ENCODE measurements around the gene CLCN6. TPM values are rescaled to one million over a fixed set of nuclear protein-coding genes. Genes with fewer than 3 reads are reported as not detected.

The CLCN6 gene
- total and polyA plus RNA-seq, 2 of the 13 experiments (the other 11 are each of a cell fraction or from before 2014, with no cell fraction given) = 14.9 to 19.3 TPM

GRCh38 chr1:11797525-11798216 is 8.3 kb upstream of the CLCN6 start:
- H3K4me3 ChIP-seq (replicated peaks in 1 of 3; ENCODE audit: insufficient read depth in 1 of 3, low read depth in 2 of 3, low read length in 3 of 3) = no peak overlapping the region

DNA sequence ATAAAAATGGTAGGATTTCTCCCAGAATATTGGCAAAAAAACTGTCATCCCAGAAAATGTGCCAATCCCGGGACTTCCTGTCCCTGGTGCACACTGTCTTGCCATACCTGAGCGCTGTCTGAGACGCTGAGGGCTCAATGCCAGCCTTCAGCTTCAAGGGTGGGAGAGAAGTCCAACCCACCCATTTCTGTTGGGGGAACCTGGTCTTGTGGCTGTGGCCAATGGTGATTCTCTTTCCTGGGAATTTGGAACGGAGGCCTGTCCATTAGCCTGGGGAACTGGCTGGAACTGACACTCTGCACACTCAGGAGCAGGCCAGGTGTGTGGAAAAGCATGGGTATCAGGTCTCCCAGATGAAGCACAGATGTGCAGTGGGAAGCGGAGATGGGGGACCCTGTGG is 6.9 kb upstream of the CLCN6 start:
- ChIA-PET CTCF (ENCODE audit: low intra/inter-chr PET ratio, low total read pairs) (no interaction called here), POLR2A (no interaction called here)
- no peak overlapping the region for H3K4me2 ChIP-seq (ENCODE audit: low read depth, low read length)
- intact Hi-C loops (cut with micrococcal nuclease; ENCODE audit: unreplicated experiment) = no loop called here
- no peaks in the 10 kb centered on the region for H4K20me1 ChIP-seq (ENCODE audit: insufficient read depth, low read length)
- BruUV-seq (replicated peaks) = no TSS peak
- H3K4me1 ChIP-seq (ENCODE audit: insufficient read depth, low read length) = peaks cover 23% of the 10 kb centered on the region
- H3K9me3 ChIP-seq (ENCODE audit: low read length) = no peaks in the 10 kb centered on the region
- H3K27ac ChIP-seq (ENCODE audit: extremely low read length, insufficient read depth, low read length) = no peak overlapping the region
- H3K79me2 ChIP-seq (ENCODE audit: insufficient read depth, low read length) = no peaks in the 10 kb centered on the region
- no peak for ATAC-seq
- H3K9ac ChIP-seq (ENCODE audit: insufficient read depth, low read depth, low read length) = no peak overlapping the region
- no peak for FAIRE-seq
- peaks cover 5 to 17% of the 10 kb centered on the region in 2 experiments; a peak in 1 of 5 replicates for H3K36me3 ChIP-seq (replicated peaks in 1 of 2; ENCODE audit: control insufficient read depth in 1 of 2, insufficient read depth in 2 of 2, low read length in 2 of 2)
- WGBS (ENCODE audit: low lambda C conversion rate) = 93% methylated on average over 4 of the region's 5 CpGs
- no peak for DNase-seq (ENCODE audit: low spot score)
- no peaks in the 10 kb centered on the region for H3K27me3 ChIP-seq (ENCODE audit: control insufficient read depth in 1 of 2, insufficient read depth in 2 of 2, low read length in 2 of 2)
- H3K4me3 ChIP-seq (replicated peaks in 1 of 3; ENCODE audit: insufficient read depth in 1 of 3, low read depth in 2 of 3, low read length in 3 of 3) = no peak overlapping the region
- in situ Hi-C loops (cut with HindIII; ENCODE audit: extremely low pct_ligation_motif_present, low pct_unique_long_range_greater_than_20kb) = no loop called here
- H2AFZ ChIP-seq (ENCODE audit: low read length) = no peak overlapping the region
- TF ChIP-seq ZEB1 (IDR thresholded peaks at IDR 0.05; ENCODE audit: insufficient replicate concordance, low read depth) (no peak), ATF7-NPFF (CRISPR knock-in tag; IDR thresholded peaks at IDR 0.05; ENCODE audit: low read depth) (no peak), ASH2L (IDR thresholded peaks at IDR 0.05; ENCODE audit: insufficient read length, low read depth, low read length) (no peak), PITX1 (CRISPR knock-in tag; IDR thresholded peaks at IDR 0.05) (no peak), ZNF570 (CRISPR knock-in tag; IDR thresholded peaks at IDR 0.05; ENCODE audit: borderline replicate concordance) (no peak), ZNF883 (CRISPR knock-in tag; IDR thresholded peaks at IDR 0.05; ENCODE audit: not compliant biosample characterization) (no peak), FOXM1 (CRISPR knock-in tag; IDR thresholded peaks at IDR 0.05) (no peak), TEF (CRISPR knock-in tag; IDR thresholded peaks at IDR 0.05) (no peak), ZFP1 (CRISPR knock-in tag; IDR thresholded peaks at IDR 0.05) (no peak), ZNF44 (CRISPR knock-in tag; IDR thresholded peaks at IDR 0.05) (no peak), BCL3 (CRISPR knock-in tag; IDR thresholded peaks at IDR 0.05) (no peak)
- TF ChIP-seq, protein P1, sequence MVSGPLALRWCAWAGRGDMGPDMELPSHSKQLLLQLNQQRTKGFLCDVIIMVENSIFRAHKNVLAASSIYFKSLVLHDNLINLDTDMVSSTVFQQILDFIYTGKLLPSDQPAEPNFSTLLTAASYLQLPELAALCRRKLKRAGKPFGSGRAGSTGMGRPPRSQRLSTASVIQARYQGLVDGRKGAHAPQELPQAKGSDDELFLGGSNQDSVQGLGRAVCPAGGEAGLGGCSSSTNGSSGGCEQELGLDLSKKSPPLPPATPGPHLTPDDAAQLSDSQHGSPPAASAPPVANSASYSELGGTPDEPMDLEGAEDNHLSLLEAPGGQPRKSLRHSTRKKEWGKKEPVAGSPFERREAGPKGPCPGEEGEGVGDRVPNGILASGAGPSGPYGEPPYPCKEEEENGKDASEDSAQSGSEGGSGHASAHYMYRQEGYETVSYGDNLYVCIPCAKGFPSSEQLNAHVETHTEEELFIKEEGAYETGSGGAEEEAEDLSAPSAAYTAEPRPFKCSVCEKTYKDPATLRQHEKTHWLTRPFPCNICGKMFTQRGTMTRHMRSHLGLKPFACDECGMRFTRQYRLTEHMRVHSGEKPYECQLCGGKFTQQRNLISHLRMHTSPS (CRISPR knock-in tag; IDR thresholded peaks at IDR 0.05; ENCODE audit: low read depth) = no peak

More at GRCh38 chr1:11797525-11798216, 8.3 kb upstream of the CLCN6 start:
- Histone ChIP-seq H3K27me3 (ENCODE audit: control insufficient read depth in 1 of 2, insufficient read depth in 2 of 2, low read length in 2 of 2) (no peaks in the 10 kb centered on the region), H3K9me3 (ENCODE audit: low read length) (no peaks in the 10 kb centered on the region), H3K9ac (ENCODE audit: insufficient read depth, low read depth, low read length) (no peak overlapping the region), H3K4me1 (ENCODE audit: insufficient read depth, low read length) (peaks cover 9% of the 10 kb centered on the region), H2AFZ (ENCODE audit: low read length) (no peak overlapping the region), H3K79me2 (ENCODE audit: insufficient read depth, low read length) (no peaks in the 10 kb centered on the region), H4K20me1 (ENCODE audit: insufficient read depth, low read length) (no peaks in the 10 kb centered on the region), H3K27ac (ENCODE audit: extremely low read length, insufficient read depth, low read length) (no peak overlapping the region), H3K36me3 (replicated peaks in 1 of 2; ENCODE audit: control insufficient read depth in 1 of 2, insufficient read depth in 2 of 2, low read length in 2 of 2) (peaks cover 5 to 17% of the 10 kb centered on the region in 2 experiments; a peak in 1 of 5 replicates), H3K4me2 (ENCODE audit: low read depth, low read length) (no peak overlapping the region)
- no peak for ATAC-seq
- over 99% methylated on average over 6 of the region's 6 CpGs for WGBS (ENCODE audit: low lambda C conversion rate)
- no peak for FAIRE-seq
- in situ Hi-C loops (cut with HindIII; ENCODE audit: extremely low pct_ligation_motif_present, low pct_unique_long_range_greater_than_20kb) (no loop called here), intact Hi-C loops (cut with micrococcal nuclease; ENCODE audit: unreplicated experiment) (no loop called here)
- DNase-seq (ENCODE audit: low spot score) = no peak
- TF ChIP-seq RXRB (CRISPR knock-in tag; IDR thresholded peaks at IDR 0.05; ENCODE audit: borderline replicate concordance) (no peak), ZNF121 (CRISPR knock-in tag; IDR thresholded peaks at IDR 0.05) (0 out of 2 replicates have a peak, but pooled peaks have one; percentile 23), ZSCAN21 (CRISPR knock-in tag; IDR thresholded peaks at IDR 0.05; ENCODE audit: borderline replicate concordance) (no peak), ZNF598 (CRISPR knock-in tag; IDR thresholded peaks at IDR 0.05; ENCODE audit: borderline replicate concordance) (no peak), MAFK (conservative IDR thresholded peaks at IDR 0.05 in 1 of 2, IDR thresholded peaks at IDR 0.05 in 1 of 2; ENCODE audit: low read length in 2 of 2) (peak in 1 of 2 experiments; percentile 32; a peak in 1 of 4 replicates), RCOR2 (CRISPR knock-in tag; IDR thresholded peaks at IDR 0.05) (no peak)
- ChIA-PET POLR2A (interaction anchor here (0.5 to 1.4 kb wide), 2 partner anchors 9 to 16 kb away, joined by 3 to 5 read pairs; partner anchors contain the start of gene CLCN6), CTCF (ENCODE audit: low intra/inter-chr PET ratio, low total read pairs) (no interaction called here)
- BruUV-seq (replicated peaks) = no TSS peak

All from HepG2 (cell line).